ENCODE measurements around the gene DOK3. TPM values are rescaled to one million over a fixed set of nuclear protein-coding genes. Genes with fewer than 3 reads are reported as not detected.

Gene DOK3
- total and polyA plus RNA-seq, 2 experiments from 2014 or later, result 2.2 to 11.1 TPM

GRCh38 chr5:177501874-177502678, 7.5 kb downstream of the DOK3 start (continued):
- TF ChIP-seq, protein P1, sequence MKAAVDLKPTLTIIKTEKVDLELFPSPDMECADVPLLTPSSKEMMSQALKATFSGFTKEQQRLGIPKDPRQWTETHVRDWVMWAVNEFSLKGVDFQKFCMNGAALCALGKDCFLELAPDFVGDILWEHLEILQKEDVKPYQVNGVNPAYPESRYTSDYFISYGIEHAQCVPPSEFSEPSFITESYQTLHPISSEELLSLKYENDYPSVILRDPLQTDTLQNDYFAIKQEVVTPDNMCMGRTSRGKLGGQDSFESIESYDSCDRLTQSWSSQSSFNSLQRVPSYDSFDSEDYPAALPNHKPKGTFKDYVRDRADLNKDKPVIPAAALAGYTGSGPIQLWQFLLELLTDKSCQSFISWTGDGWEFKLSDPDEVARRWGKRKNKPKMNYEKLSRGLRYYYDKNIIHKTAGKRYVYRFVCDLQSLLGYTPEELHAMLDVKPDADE (IDR thresholded peaks at IDR 0.05), result no peak
- TF ChIP-seq POLR2AphosphoS5 (IDR thresholded peaks at IDR 0.05; ENCODE audit: low read depth) (no peak), STAT1 (IDR thresholded peaks at IDR 0.05; ENCODE audit: unreplicated experiment) (no peak), REST (IDR thresholded peaks at IDR 0.05; ENCODE audit: unreplicated experiment) (no peak), JUNB (IDR thresholded peaks at IDR 0.05; ENCODE audit: unreplicated experiment) (no peak)

- Histone ChIP-seq H3K4me1 (ENCODE audit: insufficient read depth) (peaks cover 29% of the 10 kb centered on the region), H3K4me2 (peak overlapping the region; percentile 36; the same call in 1 of the 2 replicates), H3K36me3 (ENCODE audit: insufficient read depth) (no peaks in the 10 kb centered on the region), H3K27me3 (ENCODE audit: insufficient read depth) (peaks cover 22% of the 10 kb centered on the region), H2AFZ (peak overlapping the region; percentile 35; the same call in 1 of the 2 replicates), H3K79me2 (replicated peaks; ENCODE audit: insufficient read depth) (peaks cover 7% of the 10 kb centered on the region), H3K9me2 (ENCODE audit: insufficient read depth) (no peaks in the 10 kb centered on the region), H3K27ac (ENCODE audit: low read depth) (no peak overlapping the region), H3K4me3 (no peak overlapping the region), H4K20me1 (replicated peaks; ENCODE audit: insufficient read depth) (no peaks in the 10 kb centered on the region; the same call in 1 of the 2 replicates), H3F3A (replicated peaks; ENCODE audit: low read depth) (peaks cover 18% of the 10 kb centered on the region)
- Mint-ChIP-seq H3K9me3 (no peaks in the 10 kb centered on the region), H3K27ac (no peak overlapping the region), H3K36me3 (ENCODE audit: low read depth) (peaks cover 7% of the 10 kb centered on the region), H3K4me1 (peaks cover 32% of the 10 kb centered on the region), H3K4me3 (no peak overlapping the region), H3K27me3 (ENCODE audit: insufficient read depth, low read depth, poor library complexity) (peaks cover 33% of the 10 kb centered on the region)
- DNase-seq (ENCODE audit: low spot score) (peak; percentile 97), ATAC-seq (peak; percentile 39)
- TF ChIP-seq, protein P2, sequence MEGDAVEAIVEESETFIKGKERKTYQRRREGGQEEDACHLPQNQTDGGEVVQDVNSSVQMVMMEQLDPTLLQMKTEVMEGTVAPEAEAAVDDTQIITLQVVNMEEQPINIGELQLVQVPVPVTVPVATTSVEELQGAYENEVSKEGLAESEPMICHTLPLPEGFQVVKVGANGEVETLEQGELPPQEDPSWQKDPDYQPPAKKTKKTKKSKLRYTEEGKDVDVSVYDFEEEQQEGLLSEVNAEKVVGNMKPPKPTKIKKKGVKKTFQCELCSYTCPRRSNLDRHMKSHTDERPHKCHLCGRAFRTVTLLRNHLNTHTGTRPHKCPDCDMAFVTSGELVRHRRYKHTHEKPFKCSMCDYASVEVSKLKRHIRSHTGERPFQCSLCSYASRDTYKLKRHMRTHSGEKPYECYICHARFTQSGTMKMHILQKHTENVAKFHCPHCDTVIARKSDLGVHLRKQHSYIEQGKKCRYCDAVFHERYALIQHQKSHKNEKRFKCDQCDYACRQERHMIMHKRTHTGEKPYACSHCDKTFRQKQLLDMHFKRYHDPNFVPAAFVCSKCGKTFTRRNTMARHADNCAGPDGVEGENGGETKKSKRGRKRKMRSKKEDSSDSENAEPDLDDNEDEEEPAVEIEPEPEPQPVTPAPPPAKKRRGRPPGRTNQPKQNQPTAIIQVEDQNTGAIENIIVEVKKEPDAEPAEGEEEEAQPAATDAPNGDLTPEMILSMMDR (conservative IDR thresholded peaks at IDR 0.05; ENCODE audit: low read depth in 2 of 2), result peak; percentile 94 to 98; a peak in 3 of 4 replicates
- TF ChIP-seq, protein P1 (IDR thresholded peaks at IDR 0.05), result no peak
These were observed 8.7 kb downstream of the DOK3 start for GRCh38 chr5:177500685-177501522.
